GM23248 (cell line): ENCODE measurements around the gene SHLD3.

ENCODE experiments used
- EZH2 ChIP-seq: fragments of 200-600 bp; sonication (generic); IDR thresholded peaks from 2 replicates; pipeline ENCODE4 v1.6.1; 2018; ENCODE audit warnings: antibody characterized with exemption, mild to moderate bottlenecking; ENCODE audit not compliant: insufficient read depth, poor library complexity, severe bottlenecking
- EZH2phosphoT487 ChIP-seq: fragments of 200-600 bp; sonication (generic); IDR thresholded peaks from 2 replicates; pipeline ENCODE4 v1.6.1; 2018; ENCODE audit warnings: antibody characterized with exemption, moderate library complexity, mild to moderate bottlenecking, low read depth; ENCODE audit not compliant: insufficient read depth

DNA sequence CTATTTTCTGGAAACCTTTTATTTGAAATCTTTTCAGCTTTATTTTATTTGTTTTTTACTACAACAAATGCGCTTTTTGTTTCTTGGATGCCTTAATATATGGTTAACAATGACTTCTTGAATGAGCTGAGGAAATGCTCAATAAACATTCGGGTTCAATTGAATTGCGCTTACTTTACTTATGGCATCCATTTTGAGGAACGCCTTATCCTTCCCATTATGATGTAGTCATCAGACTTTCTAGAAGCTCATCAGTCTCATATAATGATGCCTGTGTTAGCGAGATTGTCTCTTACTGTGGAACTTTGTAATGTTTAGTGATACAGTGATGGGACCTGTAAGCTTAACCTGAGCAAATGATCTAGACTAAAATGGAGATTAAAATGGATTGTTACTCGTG lies 916 bp downstream of the SHLD3 start:
- TF ChIP-seq EZH2 (no peak), EZH2phosphoT487 (no peak)
